Mesothelial cell of epicardium (in vitro differentiated cells): ENCODE measurements around the gene PTGER4. TPM values are rescaled to one million over a fixed set of nuclear protein-coding genes. Genes with fewer than 3 reads are reported as not detected.

Experiments
- DNase-seq, 2 experiments: peaks; one replicate each; pipeline ENCODE4 v3.0.0; 2021; ENCODE audit warnings: low spot score in 2 of 2; ENCODE audit not compliant: unreplicated experiment in 2 of 2
- H3K27ac Mint-ChIP-seq: 2 replicates; pipeline ENCODE4 v1.8.0; 2021; ENCODE audit warnings: mixed read lengths
- H3K27me3 Mint-ChIP-seq: 2 replicates; pipeline ENCODE4 v1.8.0; 2021; ENCODE audit warnings: low read depth, mixed read lengths
- H3K36me3 Mint-ChIP-seq: 2 replicates; pipeline ENCODE4 v1.8.0; 2021; ENCODE audit warnings: mixed read lengths
- H3K4me1 Mint-ChIP-seq: 2 replicates; pipeline ENCODE4 v1.8.0; 2021; ENCODE audit warnings: mixed read lengths
- H3K4me3 Mint-ChIP-seq: 2 replicates; pipeline ENCODE4 v1.8.0; 2021; ENCODE audit warnings: mild to moderate bottlenecking, moderate library complexity, mixed read lengths
- H3K9me3 Mint-ChIP-seq: 2 replicates; pipeline ENCODE4 v1.8.0; 2021; ENCODE audit warnings: mixed read lengths
- total RNA-seq: library from RNA; stranded (reverse); gene quantifications from 3 replicates; pipeline ENCODE4 v1.2.1, GENCODE V29; 2021
- TF ChIP-seq, protein P1 (sequence below): fragments of 200-600 bp; sonication (generic); IDR thresholded peaks from one replicate; pipeline ENCODE4 v1.5.0; 2021; ENCODE audit warnings: antibody characterized with exemption; ENCODE audit not compliant: unreplicated experiment

The PTGER4 gene
- total RNA-seq, 1 donor from 2014 or later, result 40.0 TPM

DNA sequence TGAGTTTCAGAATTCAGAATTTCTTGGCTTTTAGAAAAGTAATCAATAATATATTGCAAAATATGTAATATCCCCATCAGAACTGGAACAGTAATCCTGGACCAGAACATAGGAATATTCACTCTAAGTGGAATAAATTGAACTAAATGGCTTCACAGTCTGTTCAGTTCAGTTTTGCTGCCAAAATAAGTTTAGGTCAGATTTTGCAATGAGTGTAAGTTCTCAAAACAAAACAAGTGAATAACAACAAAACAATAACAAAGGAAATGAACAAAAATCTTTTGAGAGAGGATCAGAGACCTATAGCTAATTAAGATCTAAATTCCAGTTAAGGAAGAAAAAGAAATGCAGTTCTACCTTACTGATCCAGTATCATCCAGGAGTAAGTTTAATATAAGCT is 9.3 kb downstream of the PTGER4 start:
- H3K27me3 Mint-ChIP-seq, result no peaks in the 10 kb centered on the region
- H3K27ac Mint-ChIP-seq, result peak overlapping the region; percentile 27
- peaks cover 21% of the 10 kb centered on the region for H3K36me3 Mint-ChIP-seq
- TF ChIP-seq, protein P1, sequence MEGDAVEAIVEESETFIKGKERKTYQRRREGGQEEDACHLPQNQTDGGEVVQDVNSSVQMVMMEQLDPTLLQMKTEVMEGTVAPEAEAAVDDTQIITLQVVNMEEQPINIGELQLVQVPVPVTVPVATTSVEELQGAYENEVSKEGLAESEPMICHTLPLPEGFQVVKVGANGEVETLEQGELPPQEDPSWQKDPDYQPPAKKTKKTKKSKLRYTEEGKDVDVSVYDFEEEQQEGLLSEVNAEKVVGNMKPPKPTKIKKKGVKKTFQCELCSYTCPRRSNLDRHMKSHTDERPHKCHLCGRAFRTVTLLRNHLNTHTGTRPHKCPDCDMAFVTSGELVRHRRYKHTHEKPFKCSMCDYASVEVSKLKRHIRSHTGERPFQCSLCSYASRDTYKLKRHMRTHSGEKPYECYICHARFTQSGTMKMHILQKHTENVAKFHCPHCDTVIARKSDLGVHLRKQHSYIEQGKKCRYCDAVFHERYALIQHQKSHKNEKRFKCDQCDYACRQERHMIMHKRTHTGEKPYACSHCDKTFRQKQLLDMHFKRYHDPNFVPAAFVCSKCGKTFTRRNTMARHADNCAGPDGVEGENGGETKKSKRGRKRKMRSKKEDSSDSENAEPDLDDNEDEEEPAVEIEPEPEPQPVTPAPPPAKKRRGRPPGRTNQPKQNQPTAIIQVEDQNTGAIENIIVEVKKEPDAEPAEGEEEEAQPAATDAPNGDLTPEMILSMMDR, result no peak
- no peak overlapping the region for H3K4me3 Mint-ChIP-seq
- H3K9me3 Mint-ChIP-seq, result no peaks in the 10 kb centered on the region
- H3K4me1 Mint-ChIP-seq, result peaks cover 43% of the 10 kb centered on the region
- DNase-seq, result no peak

GRCh38 chr5:40689438-40689837 is 9.7 kb downstream of the PTGER4 start:
- no peak for DNase-seq
- H3K27me3 Mint-ChIP-seq, result no peaks in the 10 kb centered on the region
- peaks cover under 1% of the 10 kb centered on the region for H3K9me3 Mint-ChIP-seq
- no peak overlapping the region for H3K27ac Mint-ChIP-seq
- peaks cover 22% of the 10 kb centered on the region for H3K36me3 Mint-ChIP-seq
- no peak overlapping the region for H3K4me3 Mint-ChIP-seq
- TF ChIP-seq, protein P1, result no peak
- peaks cover 39% of the 10 kb centered on the region for H3K4me1 Mint-ChIP-seq

DNA sequence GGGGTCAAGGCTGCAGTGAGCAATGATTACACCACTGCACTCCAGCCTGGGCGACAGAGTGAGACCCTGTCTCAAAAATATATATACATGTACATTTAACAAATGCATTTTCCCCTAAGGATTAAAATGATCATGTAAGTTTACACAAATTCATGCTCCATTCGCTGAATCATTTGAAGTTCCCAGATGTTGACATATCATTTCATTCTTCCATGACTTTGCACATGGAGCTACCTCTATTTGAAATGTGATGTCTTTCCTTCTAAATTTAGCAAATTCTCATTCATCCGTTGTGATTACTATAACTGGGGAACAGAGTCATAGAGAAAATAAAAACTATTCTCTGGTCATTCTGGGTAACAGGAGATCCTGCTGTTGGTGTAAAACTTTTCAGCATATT is 10.6 kb downstream of the PTGER4 start:
- no peaks in the 10 kb centered on the region for H3K27me3 Mint-ChIP-seq

GRCh38 chr5:40691894-40692293 is 12.2 kb downstream of the PTGER4 start:
- H3K27ac Mint-ChIP-seq, result no peak overlapping the region
- H3K4me1 Mint-ChIP-seq, result peaks cover 20% of the 10 kb centered on the region
- no peak overlapping the region for H3K4me3 Mint-ChIP-seq
- peaks cover 36% of the 10 kb centered on the region for H3K36me3 Mint-ChIP-seq
- H3K27me3 Mint-ChIP-seq, result no peaks in the 10 kb centered on the region
- no peak for DNase-seq
- peaks cover 18% of the 10 kb centered on the region for H3K9me3 Mint-ChIP-seq
- TF ChIP-seq, protein P1, result no peak

More for the DNA sequence above, 10.6 kb downstream of the PTGER4 start:
- H3K4me1 Mint-ChIP-seq, result peaks cover 33% of the 10 kb centered on the region
- H3K36me3 Mint-ChIP-seq, result peaks cover 29% of the 10 kb centered on the region
- H3K4me3 Mint-ChIP-seq, result no peak overlapping the region
- H3K9me3 Mint-ChIP-seq, result peaks cover 4% of the 10 kb centered on the region
- no peak overlapping the region for H3K27ac Mint-ChIP-seq
- TF ChIP-seq, protein P1, result no peak
- no peak for DNase-seq

- H3K27ac Mint-ChIP-seq, result no peak overlapping the region
- DNase-seq, result no peak
- peaks cover 2% of the 10 kb centered on the region for H3K4me1 Mint-ChIP-seq
- no peaks in the 10 kb centered on the region for H3K27me3 Mint-ChIP-seq
- H3K36me3 Mint-ChIP-seq, result peaks cover 48% of the 10 kb centered on the region
- TF ChIP-seq, protein P1, result no peak
- peaks cover 25% of the 10 kb centered on the region for H3K9me3 Mint-ChIP-seq
- no peak overlapping the region for H3K4me3 Mint-ChIP-seq
Measured at GRCh38 chr5:40694433-40694832, 14.7 kb downstream of the PTGER4 start.
